Astrocyte (in vitro differentiated cells and primary cell): Measurements from ENCODE around the gene MAP3K3. TPM values are rescaled to one million over a fixed set of nuclear protein-coding genes. Genes with fewer than 3 reads are reported as not detected.

Experiments
- DNase-seq: peaks from one replicate; pipeline ENCODE4 v3.0.0-alpha.2; 2010; ENCODE audit warnings: low read depth
- FAIRE-seq: peaks from 2 replicates; lab custom pipeline; 2011; peaks lifted over from hg19 to GRCh38; lab: Jason Lieb, UNC
- H2AFZ ChIP-seq: 2 replicates; pipeline ENCODE4 v1.6.0; 2012; ENCODE audit warnings: low read depth, low read length, inconsistent platforms
- H3K27ac ChIP-seq: 2 replicates; pipeline ENCODE4 v1.5.1; 2011; ENCODE audit warnings: low read depth, low read length, inconsistent platforms
- H3K27me3 ChIP-seq: 2 replicates; pipeline ENCODE4 v1.6.0; 2011; ENCODE audit warnings: low read length, inconsistent platforms; ENCODE audit not compliant: insufficient read depth
- H3K36me3 ChIP-seq: 2 replicates; pipeline ENCODE4 v1.5.1; 2011; ENCODE audit warnings: low read length, inconsistent platforms; ENCODE audit not compliant: insufficient read depth
- H3K4me1 ChIP-seq: 2 replicates; pipeline ENCODE4 v1.5.1; 2011; ENCODE audit warnings: low read length, inconsistent platforms; ENCODE audit not compliant: insufficient read depth
- H3K4me2 ChIP-seq: 2 replicates; pipeline ENCODE4 v1.6.0; 2012; ENCODE audit warnings: low read length, inconsistent platforms
- H3K4me3 ChIP-seq: 2 replicates; pipeline ENCODE4 v1.5.1; 2011; ENCODE audit warnings: low read depth, mild to moderate bottlenecking, low read length, inconsistent platforms; ENCODE audit not compliant: insufficient read depth
- H3K79me2 ChIP-seq: 2 replicates; pipeline ENCODE4 v1.6.0; 2012; ENCODE audit warnings: mild to moderate bottlenecking, low read length, inconsistent platforms; ENCODE audit not compliant: insufficient read depth
- H3K9ac ChIP-seq: 2 replicates; pipeline ENCODE4 v1.6.0; 2012; ENCODE audit warnings: mild to moderate bottlenecking, low read length, inconsistent platforms
- H3K9me3 ChIP-seq: 2 replicates; pipeline ENCODE4 v1.5.1; 2012; ENCODE audit warnings: low read depth, mild to moderate bottlenecking, low read length, inconsistent platforms; ENCODE audit not compliant: insufficient read depth
- H4K20me1 ChIP-seq: 2 replicates; pipeline ENCODE4 v1.6.0; 2012; ENCODE audit warnings: low read length, inconsistent platforms; ENCODE audit not compliant: insufficient read depth
- H3K27ac Mint-ChIP-seq: one replicate; pipeline ENCODE4 v1.8.0; 2021; ENCODE audit warnings: mild to moderate bottlenecking, mixed read lengths; ENCODE audit not compliant: unreplicated experiment
- H3K27me3 Mint-ChIP-seq: one replicate; pipeline ENCODE4 v1.8.0; 2021; ENCODE audit warnings: low read depth, mixed read lengths; ENCODE audit not compliant: unreplicated experiment
- H3K36me3 Mint-ChIP-seq: one replicate; pipeline ENCODE4 v1.8.0; 2021; ENCODE audit warnings: low read depth, mixed read lengths; ENCODE audit not compliant: unreplicated experiment
- H3K4me1 Mint-ChIP-seq: one replicate; pipeline ENCODE4 v1.8.0; 2021; ENCODE audit warnings: low read depth, mixed read lengths; ENCODE audit not compliant: unreplicated experiment
- H3K4me3 Mint-ChIP-seq: one replicate; pipeline ENCODE4 v1.8.0; 2021; ENCODE audit warnings: mild to moderate bottlenecking, moderate library complexity, mixed read lengths; ENCODE audit not compliant: unreplicated experiment
- H3K9me3 Mint-ChIP-seq: one replicate; pipeline ENCODE4 v1.8.0; 2021; ENCODE audit warnings: mild to moderate bottlenecking, mixed read lengths; ENCODE audit not compliant: unreplicated experiment
- CTCF ChIP-seq: IDR thresholded peaks from 2 replicates; pipeline ENCODE4 v1.5.1; 2011; ENCODE audit warnings: low read depth, mild to moderate bottlenecking, inconsistent platforms, low read length, moderate library complexity; ENCODE audit not compliant: insufficient read depth
- EZH2 ChIP-seq: IDR thresholded peaks from 2 replicates; pipeline ENCODE4 v1.6.1; 2012; ENCODE audit warnings: mild to moderate bottlenecking, low read length, inconsistent platforms; ENCODE audit not compliant: insufficient read depth
- total RNA-seq: library from RNA; stranded (reverse); gene quantifications from 2 replicates; pipeline ENCODE4 v1.2.1, GENCODE V29; 2021

MAP3K3 gene
- total RNA-seq, 1 donor from 2014 or later: 30.5 TPM

DNA sequence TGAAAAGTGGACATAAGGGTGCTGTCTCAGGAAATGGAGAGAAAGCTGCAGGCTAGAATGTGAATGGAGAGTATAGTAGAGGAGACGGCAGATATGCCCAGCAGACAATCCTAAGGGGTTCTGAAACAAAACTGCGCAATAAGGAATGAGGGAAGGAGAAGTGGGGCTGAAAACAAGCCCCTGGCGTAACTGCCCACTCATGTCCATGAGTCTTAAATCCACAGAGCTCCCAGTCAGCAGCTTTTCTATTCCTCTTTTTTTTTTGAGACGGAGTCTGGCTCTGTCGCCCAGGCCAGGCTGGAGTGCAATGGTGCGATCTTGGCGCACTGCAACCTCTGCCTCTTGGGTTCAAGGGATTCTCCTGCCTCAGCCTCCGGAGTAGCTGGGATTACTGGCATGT is 113.5 kb downstream of the MAP3K3 start:
- no peaks in the 10 kb centered on the region for H3K9me3 ChIP-seq
- H3K4me2 ChIP-seq: no peak overlapping the region
- H3K27me3 ChIP-seq: no peaks in the 10 kb centered on the region
- H3K36me3 Mint-ChIP-seq: peaks cover 2% of the 10 kb centered on the region
- TF ChIP-seq EZH2: no peak
- TF ChIP-seq CTCF: no peak
- peaks cover 5% of the 10 kb centered on the region for H3K4me1 ChIP-seq
- H3K4me3 Mint-ChIP-seq: no peak overlapping the region
- DNase-seq: no peak
- no peaks in the 10 kb centered on the region for H3K36me3 ChIP-seq
- no peak overlapping the region for H3K9ac ChIP-seq
- peaks cover 3% of the 10 kb centered on the region for H3K4me1 Mint-ChIP-seq
- no peak overlapping the region for H3K27ac ChIP-seq
- no peak overlapping the region for H3K4me3 ChIP-seq
- H3K27me3 Mint-ChIP-seq: no peaks in the 10 kb centered on the region
- FAIRE-seq: no peak
- peaks cover 5% of the 10 kb centered on the region for H4K20me1 ChIP-seq
- H3K79me2 ChIP-seq: peaks cover 18% of the 10 kb centered on the region
- H2AFZ ChIP-seq: no peak overlapping the region
- H3K9me3 Mint-ChIP-seq: no peaks in the 10 kb centered on the region
- no peak overlapping the region for H3K27ac Mint-ChIP-seq

DNA sequence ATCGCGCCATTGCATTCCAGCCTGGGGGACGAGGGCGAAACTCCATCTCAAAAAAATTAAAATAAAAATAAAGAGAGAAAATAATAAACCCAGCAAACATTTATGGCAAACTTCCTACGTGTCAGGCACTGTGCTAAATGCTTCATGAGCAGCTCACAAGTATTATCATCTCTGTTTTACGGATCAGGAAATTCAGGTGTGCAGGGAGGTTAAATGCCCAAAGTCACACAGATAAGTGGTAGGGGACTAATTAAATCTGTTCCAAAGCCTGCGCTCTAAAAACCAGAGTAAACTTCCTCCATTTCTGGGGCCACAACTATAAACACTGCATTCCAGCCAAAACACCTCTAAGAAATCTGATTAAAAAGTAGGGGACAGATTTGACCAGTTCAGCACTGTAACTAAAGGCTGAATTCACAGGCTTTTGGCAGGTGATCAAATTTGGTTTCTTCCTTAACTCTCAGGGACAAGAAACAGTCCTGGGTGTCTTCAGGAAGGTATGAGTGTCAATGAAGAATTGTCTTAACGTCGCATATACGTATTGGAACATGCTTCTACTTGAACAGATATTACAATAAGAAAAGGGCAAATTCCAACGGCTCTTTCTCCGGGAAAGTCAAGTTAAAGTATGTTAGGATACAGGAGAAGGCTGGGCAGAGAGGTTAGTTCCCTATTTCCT is 118.4 kb downstream of the MAP3K3 start:
- Mint-ChIP-seq H3K9me3 (no peaks in the 10 kb centered on the region), H3K4me1 (peaks cover 6% of the 10 kb centered on the region), H3K36me3 (no peaks in the 10 kb centered on the region), H3K27ac (peak overlapping the region; percentile 80), H3K4me3 (peak overlapping the region; percentile 99), H3K27me3 (no peaks in the 10 kb centered on the region)
- H2AFZ ChIP-seq: peak overlapping the region; percentile 82
- TF ChIP-seq CTCF (no peak), EZH2 (no peak)
- peak overlapping the region; percentile 96 for H3K4me2 ChIP-seq
- peak overlapping the region; percentile 92 for H3K9ac ChIP-seq
- no peaks in the 10 kb centered on the region for H4K20me1 ChIP-seq
- peaks cover 25% of the 10 kb centered on the region for H3K79me2 ChIP-seq
- peak overlapping the region; percentile 67 for H3K27ac ChIP-seq
- peaks cover 12% of the 10 kb centered on the region for H3K4me1 ChIP-seq
- H3K4me3 ChIP-seq: peak overlapping the region; percentile 81
- no peaks in the 10 kb centered on the region for H3K27me3 ChIP-seq
- peaks cover 6% of the 10 kb centered on the region for H3K36me3 ChIP-seq
- FAIRE-seq (no peak), DNase-seq (no peak)
- H3K9me3 ChIP-seq: no peaks in the 10 kb centered on the region

DNA sequence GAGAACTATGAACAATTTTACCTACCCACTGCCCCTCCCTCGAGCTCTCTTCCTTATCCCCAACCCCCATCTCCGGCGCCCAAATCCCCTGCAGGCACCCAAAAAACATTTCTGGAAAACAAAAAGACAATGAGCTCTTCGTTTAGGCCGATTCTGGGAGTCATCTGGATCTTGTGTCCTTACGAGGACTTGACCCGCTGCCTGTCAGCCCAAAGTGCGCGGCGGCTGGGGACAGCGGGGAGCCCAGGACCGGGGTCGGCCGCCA is 118.9 kb downstream of the MAP3K3 start:
- Histone ChIP-seq H3K36me3 (peaks cover 11% of the 10 kb centered on the region), H3K27ac (peak overlapping the region; percentile 67), H3K9ac (peak overlapping the region; percentile 92), H3K4me1 (peaks cover 12% of the 10 kb centered on the region), H3K4me2 (peak overlapping the region; percentile 96), H3K4me3 (peak overlapping the region; percentile 81), H3K27me3 (no peaks in the 10 kb centered on the region), H4K20me1 (no peaks in the 10 kb centered on the region), H3K79me2 (peaks cover 21% of the 10 kb centered on the region), H3K9me3 (no peaks in the 10 kb centered on the region), H2AFZ (peak overlapping the region; percentile 82)
- H3K9me3 Mint-ChIP-seq: no peaks in the 10 kb centered on the region
- H3K36me3 Mint-ChIP-seq: no peaks in the 10 kb centered on the region
- no peak for TF ChIP-seq EZH2
- no peak for TF ChIP-seq CTCF
- peak overlapping the region; percentile 80 for H3K27ac Mint-ChIP-seq
- no peaks in the 10 kb centered on the region for H3K27me3 Mint-ChIP-seq
- FAIRE-seq: no peak
- no peak for DNase-seq
- peaks cover 6% of the 10 kb centered on the region for H3K4me1 Mint-ChIP-seq
- H3K4me3 Mint-ChIP-seq: peak overlapping the region; percentile 99
